Measurements from ENCODE around the gene C6orf15. TPM values are rescaled to one million over a fixed set of nuclear protein-coding genes. Genes with fewer than 3 reads are reported as not detected.

Gene C6orf15
- total and polyA plus RNA-seq, 2 of the 8 experiments (the other 6 are each of a cell fraction or from before 2014, with no cell fraction given): not detected

GRCh38 chr6:31132806-31133205 is 20.4 kb upstream of the C6orf15 start:
- no peak overlapping the region for H3K14ac ChIP-seq (ENCODE audit: insufficient read length)
- no peak for DNase-seq (ENCODE audit: low read depth in 1 of 2, low spot score in 2 of 2)
- 0 out of 2 replicates have a peak overlapping the region, but pooled peaks have one; percentile 27 for H2BK12ac ChIP-seq (ENCODE audit: low read depth, low read length)
- H4K91ac ChIP-seq (replicated peaks; ENCODE audit: insufficient read length, low read length): no peak overlapping the region
- H3K56ac ChIP-seq (replicated peaks; ENCODE audit: insufficient read length, low read depth, low read length): no peak overlapping the region
- no peak overlapping the region for H2BK120ac ChIP-seq (replicated peaks; ENCODE audit: low read depth, low read length)
- no peaks in the 10 kb centered on the region for H3K79me1 ChIP-seq (ENCODE audit: low read depth, low read length)
- no peak overlapping the region for H4K8ac ChIP-seq (ENCODE audit: extremely low read depth, insufficient read depth, low read length)
- no peak overlapping the region for H4K5ac ChIP-seq (ENCODE audit: insufficient read length, low read depth, low read length)
- 81% methylated on average over 6 of the region's 6 CpGs; no CpG with 5 or more reads in 1 of the 2 experiments for WGBS, 2 experiments (ENCODE audit: extremely low coverage in 1 of 2, insufficient coverage in 1 of 2, insufficient read length in 1 of 2, insufficient replicate concordance in 2 of 2, low coverage in 1 of 2, low lambda C conversion rate in 2 of 2, missing lambda C conversion rate in 1 of 2)
- H3K4me2 ChIP-seq (ENCODE audit: insufficient read depth in 1 of 2, low read depth in 2 of 2, low read length in 2 of 2): no peak overlapping the region
- no peak overlapping the region for H3K23ac ChIP-seq (ENCODE audit: insufficient read length)
- no peaks in the 10 kb centered on the region for H3K27me3 ChIP-seq (replicated peaks in 1 of 4; ENCODE audit: control insufficient read depth in 3 of 4, extremely low read depth in 1 of 4, insufficient read depth in 3 of 4, low read length in 3 of 4)
- H2BK15ac ChIP-seq (ENCODE audit: low read length): no peak overlapping the region
- POLR2A ChIA-PET (ENCODE audit: partially characterized antibody): interaction anchor here (68.5 kb wide), 1 partner anchor 36 kb away, joined by 2251 read pairs; the partner anchor contains the start of genes CCHCR1, POU5F1, PSORS1C2 and TCF19
- H3K9me3 ChIP-seq (ENCODE audit: insufficient read depth in 2 of 2, low read depth in 1 of 2, low read length in 1 of 2): no peaks in the 10 kb centered on the region
- FAIRE-seq: no peak
- H2AFZ ChIP-seq (ENCODE audit: low read length): no peak overlapping the region
- no peak for TF ChIP-seq HDAC2 (IDR thresholded peaks at IDR 0.05; ENCODE audit: borderline replicate concordance in 1 of 2, low read depth in 2 of 2, low read length in 2 of 2)
- TF ChIP-seq NRF1 (IDR thresholded peaks at IDR 0.05; ENCODE audit: low read depth, low read length): no peak
- TF ChIP-seq EZH2 (IDR thresholded peaks at IDR 0.05; ENCODE audit: low read depth, low read length, severe bottlenecking): no peak
- no peak for TF ChIP-seq ASH2L (IDR thresholded peaks at IDR 0.05; ENCODE audit: low read length)
- no peak overlapping the region for H2BK20ac ChIP-seq (ENCODE audit: low read length)
- no peaks in the 10 kb centered on the region for H3K36me3 ChIP-seq (ENCODE audit: control insufficient read depth in 2 of 4, insufficient read depth in 4 of 4, low read length in 3 of 4)
- H3K79me2 ChIP-seq (ENCODE audit: control insufficient read depth in 1 of 2, insufficient read depth in 2 of 2, low read length in 2 of 2): no peaks in the 10 kb centered on the region
- H3K18ac ChIP-seq (ENCODE audit: extremely low read depth, low read length): no peak overlapping the region
- H3K4me1 ChIP-seq (replicated peaks in 1 of 4; ENCODE audit: control insufficient read depth in 3 of 4, insufficient read depth in 4 of 4, low read length in 3 of 4): peaks cover 1 to 5% (median 3%) of the 10 kb centered on the region in 4 experiments; a peak in 5 of 7 replicates
- H3K9ac ChIP-seq (replicated peaks in 1 of 4; ENCODE audit: extremely low read depth in 1 of 4, low read depth in 3 of 4, low read length in 3 of 4): no peak overlapping the region
- H3K27ac ChIP-seq (ENCODE audit: low read depth, low read length): no peak overlapping the region
- no peak overlapping the region for H2BK5ac ChIP-seq (ENCODE audit: low read depth, low read length)
- CTCF ChIA-PET (ENCODE audit: partially characterized antibody): interaction anchor here (0.6 to 16.4 kb wide), 16 partner anchors 3 to 302 kb away, joined by 3 to 187 read pairs (median 4); partner anchors contain the start of genes C6orf15, CCHCR1, POU5F1 and PSORS1C1
- no peak overlapping the region for H3K4ac ChIP-seq (replicated peaks; ENCODE audit: insufficient read length, low read depth, low read length)
- H3K4me3 ChIP-seq (ENCODE audit: extremely low read depth in 1 of 4, insufficient read depth in 2 of 4, low read depth in 3 of 4, low read length in 4 of 4): no peak overlapping the region
- H3K23me2 ChIP-seq (ENCODE audit: low read depth, low read length): no peaks in the 10 kb centered on the region
- no peaks in the 10 kb centered on the region for H4K20me1 ChIP-seq (replicated peaks in 1 of 2; ENCODE audit: control insufficient read depth in 1 of 2, insufficient read depth in 2 of 2, low read length in 2 of 2)
- H2AK5ac ChIP-seq (ENCODE audit: low read depth, low read length): no peak overlapping the region

Measured in H1 (cell line).